ENCODE data around the gene ANO10. TPM values are rescaled to one million over a fixed set of nuclear protein-coding genes. Genes with fewer than 3 reads are reported as not detected.
"Not testable (repeated sequence)": the region's sequence is repeated elsewhere in the genome, so short reads cannot be mapped to it uniquely, and the experiment has no call there.

Gene ANO10
- total and polyA plus RNA-seq, 9 donors = 12.5 to 20.0 (median 15.5) TPM

DNA sequence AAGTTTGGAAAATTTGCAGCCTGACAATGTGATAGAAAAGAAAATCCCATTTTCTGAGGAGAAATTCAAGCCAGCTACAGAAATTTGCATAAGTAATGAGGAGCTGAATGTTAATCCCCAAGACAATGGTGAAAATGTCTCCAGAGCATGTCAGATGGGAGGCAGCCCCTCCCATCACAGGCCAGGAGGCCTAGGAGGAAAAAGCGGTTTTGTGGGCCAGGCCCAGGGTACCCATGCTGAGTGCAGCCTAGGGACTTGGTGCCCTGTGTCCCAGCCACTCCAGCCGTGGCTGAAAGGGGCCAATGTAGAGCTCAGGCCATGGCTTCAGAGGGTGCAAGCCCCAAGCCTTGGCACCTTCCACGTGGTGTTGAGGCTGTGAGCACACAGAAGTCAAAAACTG is 159.2 kb downstream of the ANO10 start:
- H3K36me3 ChIP-seq (ENCODE audit: control insufficient read depth, insufficient read depth, low read length); H3K4me1 ChIP-seq (ENCODE audit: control insufficient read depth, insufficient read depth, low read length); H3K27ac ChIP-seq (ENCODE audit: low read length); H3K27me3 ChIP-seq (ENCODE audit: control insufficient read depth, insufficient read depth, low read length); H3K9me3 ChIP-seq (replicated peaks; ENCODE audit: control insufficient read depth, low read depth, low read length); DNase-seq; H3K4me3 ChIP-seq (ENCODE audit: low read length): not testable (repeated sequence)
- WGBS (ENCODE audit: insufficient coverage) = 96% methylated on average over 3 of the region's 3 CpGs

DNA sequence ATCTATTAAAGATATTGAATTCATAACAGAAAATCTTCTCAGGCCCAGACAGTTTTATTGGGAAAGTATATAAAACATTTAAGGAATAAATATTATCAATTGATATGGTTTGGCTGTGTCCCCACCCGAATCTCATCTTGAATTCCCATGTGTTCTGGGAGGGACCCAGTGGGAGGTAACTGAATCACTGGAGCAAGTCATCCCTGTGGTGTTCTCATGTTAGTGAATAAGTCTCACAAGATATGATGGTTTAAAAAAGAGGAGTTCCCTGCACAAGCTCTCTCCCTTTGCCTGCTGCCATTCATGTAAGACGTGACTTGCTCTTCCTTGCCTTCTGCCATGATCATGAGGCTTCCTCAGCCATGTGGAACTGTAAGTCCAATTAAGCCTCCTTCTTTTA is 160.5 kb downstream of the ANO10 start:
- no peak overlapping the region for H3K27ac ChIP-seq (ENCODE audit: low read length)
- WGBS (ENCODE audit: insufficient coverage) = 100% methylated on average over 1 of the region's 2 CpGs
- H3K27me3 ChIP-seq (ENCODE audit: control insufficient read depth, insufficient read depth, low read length) = no peaks in the 10 kb centered on the region
- no peaks in the 10 kb centered on the region for H3K9me3 ChIP-seq (replicated peaks; ENCODE audit: control insufficient read depth, low read depth, low read length)
- H3K4me1 ChIP-seq (ENCODE audit: control insufficient read depth, insufficient read depth, low read length) = no peaks in the 10 kb centered on the region
- H3K36me3 ChIP-seq (ENCODE audit: control insufficient read depth, insufficient read depth, low read length) = no peaks in the 10 kb centered on the region
- H3K4me3 ChIP-seq (ENCODE audit: low read length) = no peak overlapping the region
- DNase-seq = no peak

DNA sequence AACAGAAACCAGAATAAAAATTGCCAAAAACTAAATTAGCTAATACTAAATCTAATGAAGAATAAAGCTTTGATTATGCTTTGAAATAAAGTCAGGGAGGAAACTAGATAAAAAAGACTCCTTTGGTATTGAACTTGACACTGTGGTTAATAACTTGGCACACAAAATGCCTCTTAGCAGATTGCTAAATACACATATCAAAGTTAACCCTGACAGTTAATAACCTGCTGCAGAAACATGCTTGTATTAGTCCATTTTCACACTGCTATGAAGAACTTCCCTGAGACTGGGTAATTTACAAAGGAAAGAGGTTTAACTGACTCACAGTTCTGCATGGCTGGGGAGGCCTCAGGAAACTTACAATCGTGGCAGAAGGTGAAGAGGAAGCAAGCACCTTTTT is 164.8 kb downstream of the ANO10 start:
- not testable (repeated sequence) for H3K27ac ChIP-seq (ENCODE audit: low read length); H3K9me3 ChIP-seq (replicated peaks; ENCODE audit: control insufficient read depth, low read depth, low read length); H3K4me1 ChIP-seq (ENCODE audit: control insufficient read depth, insufficient read depth, low read length); H3K27me3 ChIP-seq (ENCODE audit: control insufficient read depth, insufficient read depth, low read length); H3K4me3 ChIP-seq (ENCODE audit: low read length); DNase-seq; H3K36me3 ChIP-seq (ENCODE audit: control insufficient read depth, insufficient read depth, low read length)
- WGBS (ENCODE audit: insufficient coverage) = no CpG with 5 or more reads among the region's 1 CpG

DNA sequence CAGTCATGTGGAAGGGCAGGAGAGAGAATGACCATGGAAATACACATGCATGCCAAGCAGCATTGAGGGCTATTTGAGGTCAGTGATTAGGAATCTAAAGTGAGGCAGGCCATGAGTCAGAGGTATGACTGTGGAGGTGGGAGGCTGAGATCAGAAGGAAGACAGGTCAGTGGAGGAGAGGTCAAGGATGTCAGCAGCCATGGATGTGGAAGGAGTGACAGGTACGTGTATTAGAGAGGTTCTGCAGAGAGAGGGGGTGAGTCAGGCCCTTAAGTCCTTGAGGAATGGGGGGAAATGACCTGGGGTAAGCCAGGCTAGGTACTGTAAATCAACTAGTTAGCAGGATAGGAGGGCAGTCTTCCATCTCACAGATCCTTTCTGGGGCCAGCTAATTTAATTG is 166.6 kb downstream of the ANO10 start:
- WGBS (ENCODE audit: insufficient coverage) = 100% methylated on average over 1 of the region's 1 CpG
- Histone ChIP-seq H3K9me3 (replicated peaks; ENCODE audit: control insufficient read depth, low read depth, low read length) (no peaks in the 10 kb centered on the region), H3K4me1 (ENCODE audit: control insufficient read depth, insufficient read depth, low read length) (no peaks in the 10 kb centered on the region), H3K27ac (ENCODE audit: low read length) (no peak overlapping the region), H3K4me3 (ENCODE audit: low read length) (no peak overlapping the region), H3K36me3 (ENCODE audit: control insufficient read depth, insufficient read depth, low read length) (no peaks in the 10 kb centered on the region), H3K27me3 (ENCODE audit: control insufficient read depth, insufficient read depth, low read length) (no peaks in the 10 kb centered on the region)
- DNase-seq = no peak

DNA sequence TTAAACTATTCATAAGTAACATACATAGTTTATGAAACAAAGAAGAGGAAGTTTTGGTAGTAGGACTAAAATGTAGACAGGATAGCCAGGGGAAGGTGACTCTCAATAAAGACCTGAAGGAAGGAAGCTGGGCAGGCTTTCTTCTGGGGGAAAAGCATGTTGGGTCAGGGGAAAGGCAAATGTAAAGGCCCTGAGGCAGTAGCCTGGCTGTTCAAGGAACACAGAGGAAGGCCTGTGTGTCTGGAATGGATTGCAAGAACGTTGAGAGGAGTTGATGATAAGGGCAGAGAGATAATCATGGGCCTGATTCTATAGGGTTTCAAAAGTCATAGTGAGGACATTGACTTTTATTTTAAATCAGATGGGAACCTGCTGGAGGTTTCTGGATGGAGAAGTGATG is 167.8 kb downstream of the ANO10 start:
- DNase-seq = no peak
- no peaks in the 10 kb centered on the region for H3K9me3 ChIP-seq (replicated peaks; ENCODE audit: control insufficient read depth, low read depth, low read length)
- no peaks in the 10 kb centered on the region for H3K36me3 ChIP-seq (ENCODE audit: control insufficient read depth, insufficient read depth, low read length)
- 85% methylated on average over 1 of the region's 1 CpG for WGBS (ENCODE audit: insufficient coverage)
- no peaks in the 10 kb centered on the region for H3K27me3 ChIP-seq (ENCODE audit: control insufficient read depth, insufficient read depth, low read length)
- no peak overlapping the region for H3K4me3 ChIP-seq (ENCODE audit: low read length)
- H3K4me1 ChIP-seq (ENCODE audit: control insufficient read depth, insufficient read depth, low read length) = no peaks in the 10 kb centered on the region
- no peak overlapping the region for H3K27ac ChIP-seq (ENCODE audit: low read length)

DNA sequence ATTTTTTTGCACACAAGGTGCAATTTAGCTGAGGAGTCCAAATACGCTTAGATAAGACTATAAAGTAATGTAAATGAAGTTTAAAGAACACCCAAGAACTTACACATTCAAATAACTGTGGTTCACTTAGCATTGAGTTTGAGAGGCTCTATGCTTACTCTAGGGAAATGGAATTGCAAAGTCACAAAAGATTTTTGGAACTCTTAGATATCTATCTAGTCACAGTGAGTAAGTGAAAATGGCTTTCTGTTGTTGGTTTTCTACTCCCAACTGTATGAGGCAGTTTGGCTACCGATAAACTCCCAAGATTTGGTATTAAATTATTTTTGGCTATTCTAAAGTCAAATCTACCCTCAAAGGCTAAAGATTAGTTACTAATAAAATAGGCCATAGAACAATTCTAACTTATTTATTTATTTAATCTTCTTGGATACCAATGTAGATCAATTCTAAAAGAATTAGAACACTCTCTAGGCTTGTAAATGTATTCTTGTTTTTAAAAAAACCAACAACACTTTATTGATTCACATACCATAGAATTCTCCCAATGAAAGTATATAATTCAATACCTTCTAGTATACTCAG is 170.0 kb downstream of the ANO10 start:
- H3K4me1 ChIP-seq (ENCODE audit: control insufficient read depth, insufficient read depth, low read length) = no peaks in the 10 kb centered on the region
- H3K27me3 ChIP-seq (ENCODE audit: control insufficient read depth, insufficient read depth, low read length) = no peaks in the 10 kb centered on the region
- H3K27ac ChIP-seq (ENCODE audit: low read length) = no peak overlapping the region
- no peak overlapping the region for H3K4me3 ChIP-seq (ENCODE audit: low read length)
- H3K36me3 ChIP-seq (ENCODE audit: control insufficient read depth, insufficient read depth, low read length) = no peaks in the 10 kb centered on the region
- DNase-seq = no peak
- no peaks in the 10 kb centered on the region for H3K9me3 ChIP-seq (replicated peaks; ENCODE audit: control insufficient read depth, low read depth, low read length)
- WGBS (ENCODE audit: insufficient coverage) = no CpG with 5 or more reads among the region's 2 CpGs

DNA sequence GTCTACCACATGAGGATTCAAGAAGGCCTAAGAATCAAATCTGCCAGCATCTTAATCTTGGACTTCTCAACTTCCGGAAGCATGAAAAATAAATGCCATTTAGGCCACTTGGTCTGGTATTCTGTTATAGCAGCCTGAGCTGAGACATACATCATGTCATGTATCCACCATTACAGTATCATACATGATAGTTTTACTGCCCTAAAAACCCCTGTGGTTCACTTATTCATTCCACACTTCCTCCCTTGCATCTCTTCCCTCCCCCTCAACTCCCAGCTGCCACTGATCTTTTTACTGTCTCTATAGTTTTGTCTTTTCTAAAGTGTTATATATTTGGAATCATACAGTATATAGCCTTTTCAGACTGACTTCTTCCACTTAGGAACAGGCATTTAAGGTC is 173.7 kb downstream of the ANO10 start:
- no peaks in the 10 kb centered on the region for H3K4me1 ChIP-seq (ENCODE audit: control insufficient read depth, insufficient read depth, low read length)
- H3K4me3 ChIP-seq (ENCODE audit: low read length) = no peak overlapping the region
- DNase-seq = no peak
- no peaks in the 10 kb centered on the region for H3K9me3 ChIP-seq (replicated peaks; ENCODE audit: control insufficient read depth, low read depth, low read length)
- H3K27me3 ChIP-seq (ENCODE audit: control insufficient read depth, insufficient read depth, low read length) = no peaks in the 10 kb centered on the region
- H3K36me3 ChIP-seq (ENCODE audit: control insufficient read depth, insufficient read depth, low read length) = no peaks in the 10 kb centered on the region
- H3K27ac ChIP-seq (ENCODE audit: low read length) = no peak overlapping the region
- WGBS (ENCODE audit: insufficient coverage) = 100% methylated on average over 1 of the region's 1 CpG

DNA sequence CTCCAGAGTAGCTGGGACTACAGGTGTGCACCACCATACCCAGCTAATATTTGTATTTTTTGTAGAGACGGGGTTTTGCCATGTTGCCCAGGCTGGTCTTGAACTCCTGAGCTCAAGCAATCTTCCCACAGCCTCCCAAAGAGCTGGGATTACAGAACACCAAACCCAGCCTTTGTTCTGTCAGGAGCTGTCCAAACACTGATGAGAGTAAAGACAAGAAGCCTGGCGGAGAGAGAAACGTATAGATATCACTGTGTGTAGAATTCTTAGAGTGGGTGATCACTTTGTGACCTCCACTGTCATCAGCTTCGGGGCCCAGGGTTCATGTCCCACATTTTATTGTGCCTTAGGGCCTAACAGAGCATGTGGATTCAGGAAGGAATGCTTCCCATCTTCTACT is 176.0 kb downstream of the ANO10 start:
- 54% methylated on average over 3 of the region's 4 CpGs for whole genome bisulfite sequencing (ENCODE audit: insufficient coverage)
- H3K36me3 ChIP-seq (ENCODE audit: control insufficient read depth, insufficient read depth, low read length) = no peaks in the 10 kb centered on the region
- H3K27me3 ChIP-seq (ENCODE audit: control insufficient read depth, insufficient read depth, low read length) = no peaks in the 10 kb centered on the region
- no peaks in the 10 kb centered on the region for H3K9me3 ChIP-seq (replicated peaks; ENCODE audit: control insufficient read depth, low read depth, low read length)
- no peak for DNase-seq
- no peaks in the 10 kb centered on the region for H3K4me1 ChIP-seq (ENCODE audit: control insufficient read depth, insufficient read depth, low read length)
- H3K4me3 ChIP-seq (ENCODE audit: low read length) = no peak overlapping the region
- H3K27ac ChIP-seq (ENCODE audit: low read length) = no peak overlapping the region

DNA sequence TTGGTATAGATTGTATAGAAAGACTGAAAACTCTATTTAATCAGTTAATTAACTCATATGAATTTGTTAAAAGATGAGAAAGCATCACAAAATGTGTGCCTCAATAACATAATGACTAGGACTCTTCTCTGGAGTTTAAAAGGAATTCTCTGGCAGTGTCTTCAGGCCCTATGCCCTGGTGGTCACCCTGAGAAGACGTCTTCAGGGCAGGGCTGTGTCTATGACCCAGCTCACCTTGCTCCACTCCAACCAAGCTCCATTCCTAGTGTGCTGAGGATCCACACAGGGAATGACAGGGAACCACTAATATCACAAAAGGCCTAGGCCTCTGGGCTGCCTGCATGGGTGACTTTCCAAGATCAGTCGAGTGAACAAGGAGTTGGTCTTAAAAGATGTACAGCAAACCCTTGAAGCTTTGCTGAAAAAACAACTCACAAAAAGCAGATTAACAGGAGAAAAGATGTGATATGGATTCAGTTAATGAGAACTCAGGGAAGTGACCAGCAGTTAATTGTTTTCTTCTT is 178.9 kb downstream of the ANO10 start:
- no peaks in the 10 kb centered on the region for H3K27me3 ChIP-seq (ENCODE audit: control insufficient read depth, insufficient read depth, low read length)
- 86% methylated on average over 1 of the region's 2 CpGs for WGBS (ENCODE audit: insufficient coverage)
- no peaks in the 10 kb centered on the region for H3K4me1 ChIP-seq (ENCODE audit: control insufficient read depth, insufficient read depth, low read length)
- no peaks in the 10 kb centered on the region for H3K36me3 ChIP-seq (ENCODE audit: control insufficient read depth, insufficient read depth, low read length)
- peaks cover 13% of the 10 kb centered on the region for H3K9me3 ChIP-seq (replicated peaks; ENCODE audit: control insufficient read depth, low read depth, low read length)
- no peak overlapping the region for H3K4me3 ChIP-seq (ENCODE audit: low read length)
- no peak for DNase-seq
- no peak overlapping the region for H3K27ac ChIP-seq (ENCODE audit: low read length)

DNA sequence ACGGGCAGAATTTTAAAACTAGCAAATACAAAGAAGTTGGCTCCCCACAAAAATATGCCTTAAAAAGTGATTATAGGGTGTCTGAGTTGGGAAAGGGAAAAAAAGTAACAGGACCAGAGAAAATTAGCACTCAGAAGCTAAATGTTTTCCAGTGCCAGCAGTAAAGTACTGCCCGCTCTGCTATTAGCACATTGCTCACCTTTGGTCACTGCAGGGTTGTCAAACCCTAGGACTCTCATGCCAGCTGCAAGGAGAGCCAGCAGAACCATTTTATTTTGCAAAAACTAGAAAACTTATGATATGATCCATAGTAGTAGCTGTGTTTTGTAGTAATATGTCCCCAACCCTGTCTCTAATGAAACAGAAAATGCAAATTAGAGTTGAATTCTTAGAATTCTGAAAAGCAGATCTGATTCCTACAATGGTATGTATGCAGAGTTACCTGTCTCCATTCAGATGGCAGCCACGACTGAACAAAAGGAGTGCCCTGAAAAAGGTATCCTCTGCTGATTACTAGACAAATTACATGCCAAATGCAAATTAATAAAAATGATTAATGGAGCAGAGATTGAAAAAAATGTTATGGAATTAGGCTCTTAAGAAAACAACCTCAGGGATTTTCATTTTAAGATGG is 185.2 kb downstream of the ANO10 start:
- H3K9me3 ChIP-seq (replicated peaks; ENCODE audit: control insufficient read depth, low read depth, low read length) = peaks cover 16% of the 10 kb centered on the region
- no peak for DNase-seq
- H3K27me3 ChIP-seq (ENCODE audit: control insufficient read depth, insufficient read depth, low read length) = no peaks in the 10 kb centered on the region
- H3K4me1 ChIP-seq (ENCODE audit: control insufficient read depth, insufficient read depth, low read length) = no peaks in the 10 kb centered on the region
- no peak overlapping the region for H3K27ac ChIP-seq (ENCODE audit: low read length)
- H3K36me3 ChIP-seq (ENCODE audit: control insufficient read depth, insufficient read depth, low read length) = no peaks in the 10 kb centered on the region
- WGBS (ENCODE audit: insufficient coverage) = 100% methylated on average over 1 of the region's 3 CpGs
- H3K4me3 ChIP-seq (ENCODE audit: low read length) = no peak overlapping the region

DNA sequence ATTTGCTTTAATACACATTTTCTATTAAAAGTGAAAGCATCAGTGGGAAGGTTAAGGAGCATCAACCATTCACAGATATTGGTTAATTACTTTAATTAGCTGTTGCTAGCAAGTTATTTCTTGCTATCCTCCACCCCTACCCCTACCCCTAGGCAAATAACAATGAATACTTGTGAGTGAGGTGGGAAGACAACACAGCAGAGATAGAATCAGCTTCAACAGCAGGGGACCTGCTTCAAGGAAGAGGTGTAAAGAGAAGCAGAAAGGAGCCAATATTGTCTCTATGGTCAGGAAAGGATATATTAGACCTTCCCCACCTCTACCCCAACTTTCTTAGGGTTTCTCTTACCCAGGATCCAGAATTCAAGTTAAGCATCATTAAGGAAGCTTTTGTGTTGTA is 186.1 kb downstream of the ANO10 start:
- H3K27me3 ChIP-seq (ENCODE audit: control insufficient read depth, insufficient read depth, low read length) = no peaks in the 10 kb centered on the region
- H3K9me3 ChIP-seq (replicated peaks; ENCODE audit: control insufficient read depth, low read depth, low read length) = peaks cover 16% of the 10 kb centered on the region
- H3K27ac ChIP-seq (ENCODE audit: low read length) = no peak overlapping the region
- H3K36me3 ChIP-seq (ENCODE audit: control insufficient read depth, insufficient read depth, low read length) = no peaks in the 10 kb centered on the region
- H3K4me3 ChIP-seq (ENCODE audit: low read length) = no peak overlapping the region
- DNase-seq = no peak
- H3K4me1 ChIP-seq (ENCODE audit: control insufficient read depth, insufficient read depth, low read length) = no peaks in the 10 kb centered on the region
